ENCODE data around the gene S1PR5. TPM values are rescaled to one million over a fixed set of nuclear protein-coding genes. Genes with fewer than 3 reads are reported as not detected.

The S1PR5 gene
- total and polyA plus RNA-seq, 10 of the 15 experiments (the other 5 are each of a cell fraction or from before 2014, with no cell fraction given) = 0.04 TPM; not detected in 9

- TF ChIP-seq CTCF (IDR thresholded peaks at IDR 0.05 in 2 of 3, conservative IDR thresholded peaks at IDR 0.05 in 1 of 3; ENCODE audit: control insufficient read depth in 2 of 3, extremely low read depth in 1 of 3, insufficient read depth in 1 of 3, low read depth in 3 of 3, low read length in 3 of 3) (peak; percentile 40 to 57 (median 56); a peak in 5 of 6 replicates), IKZF2 (IDR thresholded peaks at IDR 0.05) (no peak), SPI1 (IDR thresholded peaks at IDR 0.05; ENCODE audit: borderline replicate concordance, insufficient read depth, low read depth, low read length) (no peak), NR2F1 (conservative IDR thresholded peaks at IDR 0.05) (no peak), GATAD2B (conservative IDR thresholded peaks at IDR 0.05; ENCODE audit: low read depth) (no peak), HSF1 (IDR thresholded peaks at IDR 0.05; ENCODE audit: low read depth, low read length) (no peak), REST (IDR thresholded peaks at IDR 0.05; ENCODE audit: low read depth, low read length) (no peak), SKIL (IDR thresholded peaks at IDR 0.05; ENCODE audit: low read depth, poor library complexity, severe bottlenecking) (no peak), E4F1 (IDR thresholded peaks at IDR 0.05; ENCODE audit: borderline replicate concordance, partially characterized antibody) (no peak)
Observed at GRCh38 chr19:10565028-10565566, 47.9 kb upstream of the S1PR5 start (continued).

Data from GM12878 (cell line).